SU-DHL-6 (cell line): ENCODE results near the gene BLOC1S6.

ENCODE experiments used
- EZH2phosphoT487 ChIP-seq: fragments of 200-600 bp; sonication (generic), shearing (Covaris generic); conservative IDR thresholded peaks from 2 replicates; pipeline ENCODE4 v1.6.1; 2018; ENCODE audit warnings: mild to moderate bottlenecking, antibody characterized with exemption, low read length, moderate library complexity, mixed read lengths
- TF ChIP-seq, protein P1 (sequence below): fragments of 200-600 bp; sonication (generic); IDR thresholded peaks from one replicate; pipeline ENCODE4 v1.5.1; 2017; ENCODE audit warnings: antibody characterized with exemption, mild to moderate bottlenecking, low read length, moderate library complexity; ENCODE audit not compliant: insufficient read depth, poor library complexity, severe bottlenecking

DNA sequence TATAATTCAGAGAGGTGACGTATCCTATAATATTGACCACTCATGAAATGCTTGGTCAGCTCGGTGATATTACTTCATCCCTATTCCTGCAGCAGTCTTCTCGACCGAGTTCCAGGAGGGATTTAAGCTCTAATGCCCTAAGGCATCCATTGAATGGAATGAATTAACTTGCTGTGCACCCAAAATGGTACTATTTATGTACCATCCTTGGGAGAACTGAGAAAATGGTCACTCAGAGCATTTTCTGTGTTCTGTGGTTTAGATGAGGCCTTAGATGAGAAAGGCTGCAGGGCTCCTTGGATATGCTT, 638 bp downstream of the BLOC1S6 start:
- TF ChIP-seq, protein P1, sequence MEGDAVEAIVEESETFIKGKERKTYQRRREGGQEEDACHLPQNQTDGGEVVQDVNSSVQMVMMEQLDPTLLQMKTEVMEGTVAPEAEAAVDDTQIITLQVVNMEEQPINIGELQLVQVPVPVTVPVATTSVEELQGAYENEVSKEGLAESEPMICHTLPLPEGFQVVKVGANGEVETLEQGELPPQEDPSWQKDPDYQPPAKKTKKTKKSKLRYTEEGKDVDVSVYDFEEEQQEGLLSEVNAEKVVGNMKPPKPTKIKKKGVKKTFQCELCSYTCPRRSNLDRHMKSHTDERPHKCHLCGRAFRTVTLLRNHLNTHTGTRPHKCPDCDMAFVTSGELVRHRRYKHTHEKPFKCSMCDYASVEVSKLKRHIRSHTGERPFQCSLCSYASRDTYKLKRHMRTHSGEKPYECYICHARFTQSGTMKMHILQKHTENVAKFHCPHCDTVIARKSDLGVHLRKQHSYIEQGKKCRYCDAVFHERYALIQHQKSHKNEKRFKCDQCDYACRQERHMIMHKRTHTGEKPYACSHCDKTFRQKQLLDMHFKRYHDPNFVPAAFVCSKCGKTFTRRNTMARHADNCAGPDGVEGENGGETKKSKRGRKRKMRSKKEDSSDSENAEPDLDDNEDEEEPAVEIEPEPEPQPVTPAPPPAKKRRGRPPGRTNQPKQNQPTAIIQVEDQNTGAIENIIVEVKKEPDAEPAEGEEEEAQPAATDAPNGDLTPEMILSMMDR = no peak
- TF ChIP-seq EZH2phosphoT487 = no peak
